GM21825 (cell line): Measurements from ENCODE around the gene CT45A8.
"Not testable (repeated sequence)": the region's sequence is repeated elsewhere in the genome, so short reads cannot be mapped to it uniquely, and the experiment has no call there.

Experiments
- ATAC-seq: cut with Tn5 transposase; IDR thresholded peaks from one replicate; pipeline ENCODE4 v1.9.1; 2021; ENCODE audit warnings: mild to moderate bottlenecking, moderate library complexity; ENCODE audit not compliant: unreplicated experiment

CT45A8 gene

GRCh38 chrX:135854438-135854837 is at the start of gene CT45A8:
TSS of gene CT45A8 (minus strand) at chrX:135854538. CDS start at chrX:135850783, 3,755 bp downstream.
- ATAC-seq, result not testable (repeated sequence)

- no peak for ATAC-seq
Measured at GRCh38 chrX:135893294-135893817, 39.0 kb upstream of the CT45A8 start, which contains the start of the genes CT45A10 and SAGE1. TSS of gene CT45A10 (minus strand) at chrX:135893444. CDS start at chrX:135885344, 8,100 bp downstream. TSS of gene SAGE1 (plus strand) at chrX:135893716. CDS start at chrX:135896243, 2,527 bp downstream.

DNA sequence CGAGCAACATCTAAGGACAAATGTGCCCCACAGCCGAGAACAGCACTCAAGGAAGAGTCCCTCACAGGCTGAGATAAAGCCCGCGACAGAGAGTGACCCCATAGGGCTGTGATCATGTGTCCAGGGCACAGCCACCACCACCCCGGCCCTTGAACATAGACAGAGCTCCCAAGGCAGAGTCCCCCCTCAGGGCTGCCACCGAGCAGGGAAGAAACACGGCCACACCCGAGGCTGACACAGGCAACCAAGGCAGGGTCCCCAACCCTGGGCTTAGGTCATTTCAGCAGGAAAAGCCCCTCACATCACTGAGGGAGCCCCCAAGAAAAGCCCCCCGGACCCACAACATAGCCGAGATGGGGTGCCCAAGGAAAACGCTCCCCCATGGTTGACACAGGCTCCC is 38.4 kb upstream of the CT45A8 start:
- no peak for ATAC-seq

DNA sequence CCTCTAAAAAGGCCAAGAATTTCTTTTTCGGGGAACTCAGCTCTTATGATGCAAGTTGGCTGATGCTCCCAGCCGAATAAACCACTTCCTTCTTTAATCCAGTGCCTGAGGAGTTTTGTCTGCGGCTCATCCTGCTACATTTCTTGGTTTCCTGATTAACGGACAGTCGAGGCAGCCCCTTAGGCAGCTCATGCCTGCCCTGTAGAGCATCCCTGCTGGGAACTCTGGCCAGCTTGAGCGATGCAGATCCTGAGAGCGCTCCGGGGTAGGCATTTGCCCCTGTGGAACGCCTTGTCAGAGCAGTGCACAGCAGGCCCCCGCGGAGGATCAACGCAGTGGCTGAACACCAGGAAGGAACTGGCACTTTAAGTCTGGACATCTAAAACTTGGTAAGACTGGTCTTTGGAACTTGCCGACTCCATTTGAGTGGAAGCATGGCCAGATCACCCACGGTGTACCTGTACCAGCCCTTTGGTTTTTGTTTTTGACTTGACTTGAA is 35.8 kb upstream of the CT45A8 start:
- ATAC-seq, result no peak

GRCh38 chrX:135888976-135889375 is 34.6 kb upstream of the CT45A8 start:
- not testable (repeated sequence) for ATAC-seq

GRCh38 chrX:135888230-135888629 is 33.9 kb upstream of the CT45A8 start:
- ATAC-seq, result not testable (repeated sequence)

DNA sequence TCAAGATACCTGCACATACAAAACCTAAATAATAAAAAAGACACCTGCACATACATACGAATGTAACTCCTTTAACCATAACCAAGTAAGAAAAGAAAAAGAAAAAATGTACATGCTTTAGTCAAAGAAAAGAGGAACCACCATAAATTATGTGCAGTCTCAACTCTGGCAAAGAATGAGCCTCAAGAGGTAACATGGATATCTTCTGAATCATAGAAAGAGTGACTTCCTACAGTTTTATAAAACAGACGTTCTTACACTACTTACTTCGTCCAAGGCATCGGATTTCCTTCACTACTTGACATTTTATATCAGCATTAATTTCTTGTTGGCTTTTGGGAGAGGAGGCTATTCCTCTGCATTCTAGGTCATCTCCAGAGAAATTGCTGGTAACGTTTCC is 28.4 kb upstream of the CT45A8 start:
- ATAC-seq, result not testable (repeated sequence)

DNA sequence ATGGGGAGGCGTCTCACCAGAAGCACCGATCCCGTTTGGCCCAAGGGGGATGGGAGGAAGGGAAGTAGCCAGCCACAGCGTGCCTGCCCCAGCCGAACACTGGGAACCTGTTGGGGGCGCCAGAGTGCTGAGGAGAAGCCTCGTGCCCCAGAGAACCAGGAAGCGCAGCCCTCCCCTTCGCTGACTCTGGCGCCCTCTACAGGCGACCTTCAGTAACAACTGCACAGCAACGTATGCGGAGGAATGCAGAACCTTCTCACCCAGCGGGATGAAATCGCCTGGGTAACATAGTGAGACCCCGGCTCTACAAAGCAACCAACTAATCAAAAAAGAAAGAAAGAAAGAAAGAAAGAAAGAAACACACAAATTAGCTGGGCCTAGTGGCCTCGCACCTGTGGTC is 17.4 kb upstream of the CT45A8 start, which contains the start of gene CT45A9:
CT45A9 (minus strand) TSS at position 101 of the 400 bp plus-strand sequence. CDS start 3,751 bp downstream, outside the sequence.
- not testable (repeated sequence) for ATAC-seq

DNA sequence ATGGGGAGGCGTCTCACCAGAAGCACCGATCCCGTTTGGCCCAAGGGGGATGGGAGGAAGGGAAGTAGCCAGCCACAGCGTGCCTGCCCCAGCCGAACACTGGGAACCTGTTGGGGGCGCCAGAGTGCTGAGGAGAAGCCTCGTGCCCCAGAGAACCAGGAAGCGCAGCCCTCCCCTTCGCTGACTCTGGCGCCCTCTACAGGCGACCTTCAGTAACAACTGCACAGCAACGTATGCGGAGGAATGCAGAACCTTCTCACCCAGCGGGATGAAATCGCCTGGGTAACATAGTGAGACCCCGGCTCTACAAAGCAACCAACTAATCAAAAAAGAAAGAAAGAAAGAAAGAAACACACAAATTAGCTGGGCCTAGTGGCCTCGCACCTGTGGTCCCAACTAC is 17.2 kb downstream of the CT45A8 start, which contains the start of gene CT45A7:
CT45A7 (minus strand) TSS at position 101 of the 400 bp plus-strand sequence. CDS start 3,747 bp downstream, outside the sequence.
- not testable (repeated sequence) for ATAC-seq

DNA sequence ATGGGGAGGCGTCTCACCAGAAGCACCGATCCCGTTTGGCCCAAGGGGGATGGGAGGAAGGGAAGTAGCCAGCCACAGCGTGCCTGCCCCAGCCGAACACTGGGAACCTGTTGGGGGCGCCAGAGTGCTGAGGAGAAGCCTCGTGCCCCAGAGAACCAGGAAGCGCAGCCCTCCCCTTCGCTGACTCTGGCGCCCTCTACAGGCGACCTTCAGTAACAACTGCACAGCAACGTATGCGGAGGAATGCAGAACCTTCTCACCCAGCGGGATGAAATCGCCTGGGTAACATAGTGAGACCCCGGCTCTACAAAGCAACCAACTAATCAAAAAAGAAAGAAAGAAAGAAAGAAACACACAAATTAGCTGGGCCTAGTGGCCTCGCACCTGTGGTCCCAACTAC is 34.4 kb downstream of the CT45A8 start, which contains the start of gene CT45A2:
CT45A2 (minus strand) TSS at position 101 of the 400 bp plus-strand sequence. CDS start 3,747 bp downstream, outside the sequence.
- ATAC-seq, result not testable (repeated sequence)

DNA sequence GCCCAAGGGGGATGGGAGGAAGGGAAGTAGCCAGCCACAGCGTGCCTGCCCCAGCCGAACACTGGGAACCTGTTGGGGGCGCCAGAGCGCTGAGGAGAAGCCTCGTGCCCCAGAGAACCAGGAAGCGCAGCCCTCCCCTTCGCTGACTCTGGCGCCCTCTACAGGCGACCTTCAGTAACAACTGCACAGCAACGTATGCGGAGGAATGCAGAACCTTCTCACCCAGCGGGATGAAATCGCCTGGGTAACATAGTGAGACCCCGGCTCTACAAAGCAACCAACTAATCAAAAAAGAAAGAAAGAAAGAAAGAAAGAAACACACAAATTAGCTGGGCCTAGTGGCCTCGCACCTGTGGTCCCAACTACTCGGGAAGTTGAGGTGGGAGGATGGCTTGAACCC is 51.7 kb downstream of the CT45A8 start, which contains the start of gene CT45A6:
CT45A6 (minus strand) TSS at position 101 of the 400 bp plus-strand sequence. CDS start 3,794 bp downstream, outside the sequence.
- not testable (repeated sequence) for ATAC-seq
